ENCODE data around the gene DNAJB12.

The DNAJB12 gene

GRCh38 chr10:72370201-72370722, 15.5 kb upstream of the DNAJB12 start:
- H3K4me3 ChIP-seq (replicated peaks; ENCODE audit: low read depth, low read length): no peak overlapping the region
- DNase-seq (ENCODE audit: low read depth): no peak
- TF ChIP-seq CTCF (IDR thresholded peaks at IDR 0.05; ENCODE audit: low read length, missing control alignments): no peak

- no peak overlapping the region for H3K4me3 ChIP-seq (replicated peaks; ENCODE audit: low read depth, low read length)
- no peak for TF ChIP-seq CTCF (IDR thresholded peaks at IDR 0.05; ENCODE audit: low read length, missing control alignments)
- DNase-seq (ENCODE audit: low read depth): peak; percentile 16
These were observed 12.7 kb upstream of the DNAJB12 start for GRCh38 chr10:72367301-72367960.

- no peak overlapping the region for H3K4me3 ChIP-seq (replicated peaks; ENCODE audit: low read depth, low read length)
- TF ChIP-seq CTCF (IDR thresholded peaks at IDR 0.05; ENCODE audit: low read length, missing control alignments): no peak
- no peak for DNase-seq (ENCODE audit: low read depth)
These were observed 10.6 kb upstream of the DNAJB12 start for GRCh38 chr10:72365106-72365895.

GRCh38 chr10:72364239-72364777, 9.6 kb upstream of the DNAJB12 start:
- peak; percentile 98 for TF ChIP-seq CTCF (IDR thresholded peaks at IDR 0.05; ENCODE audit: low read length, missing control alignments)
- peak; percentile 97 for DNase-seq (ENCODE audit: low read depth)
- no peak overlapping the region for H3K4me3 ChIP-seq (replicated peaks; ENCODE audit: low read depth, low read length)

- DNase-seq (ENCODE audit: low read depth): no peak
- no peak overlapping the region for H3K4me3 ChIP-seq (replicated peaks; ENCODE audit: low read depth, low read length)
- no peak for TF ChIP-seq CTCF (IDR thresholded peaks at IDR 0.05; ENCODE audit: low read length, missing control alignments)
These were observed 2.3 kb upstream of the DNAJB12 start for GRCh38 chr10:72356987-72357386.

GRCh38 chr10:72356115-72356514, 1.4 kb upstream of the DNAJB12 start:
- no peak for TF ChIP-seq CTCF (IDR thresholded peaks at IDR 0.05; ENCODE audit: low read length, missing control alignments)
- no peak for DNase-seq (ENCODE audit: low read depth)
- no peak overlapping the region for H3K4me3 ChIP-seq (replicated peaks; ENCODE audit: low read depth, low read length)
